ENCODE measurements around the gene CLEC3A.

CLEC3A gene

DNA sequence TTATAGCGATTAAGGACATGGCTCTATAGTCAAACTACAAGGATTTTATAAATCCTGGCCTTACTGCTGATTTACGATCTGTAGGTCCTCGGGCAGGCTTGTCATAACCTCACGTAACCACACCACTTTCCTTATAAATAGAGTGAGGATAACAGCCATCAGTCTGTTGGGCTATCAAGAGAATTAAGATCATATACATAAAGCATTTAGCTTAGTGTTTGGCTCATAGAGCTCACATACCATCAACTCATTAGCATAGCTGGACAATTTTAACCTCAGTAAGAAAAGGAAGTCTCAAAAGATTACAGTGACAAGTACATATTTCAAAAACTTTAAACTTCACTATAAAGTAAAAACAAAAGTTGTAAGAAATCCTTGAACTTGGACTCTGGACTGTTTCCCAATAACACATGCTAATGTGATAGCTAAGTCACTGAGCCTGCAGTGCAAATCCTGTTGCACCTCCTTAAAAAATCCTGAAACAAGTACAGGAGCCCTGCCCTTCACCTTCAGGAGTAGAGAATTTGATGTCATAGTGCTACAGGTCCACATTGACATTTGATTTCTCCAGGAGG, 20.8 kb upstream of the CLEC3A start:
- H3K9me3 ChIP-seq (ENCODE audit: control insufficient read depth, insufficient read depth, low read depth, low read length) = no peaks in the 10 kb centered on the region
- H3K4me3 ChIP-seq (ENCODE audit: low read depth, low read length) = no peak overlapping the region
- no peaks in the 10 kb centered on the region for H3K4me1 ChIP-seq (ENCODE audit: control insufficient read depth, insufficient read depth, low read length)
- ChIA-PET CTCF (interaction anchor here (0.6 to 5.2 kb wide), 9 partner anchors 17 to 416 kb away, joined by 3 to 35 read pairs (median 5); partner anchors contain the start of gene WWOX), POLR2A (no interaction called here)
- H3K27ac ChIP-seq (ENCODE audit: extremely low read depth, low read depth, low read length) = no peak overlapping the region
- no peaks in the 10 kb centered on the region for H3K36me3 ChIP-seq (ENCODE audit: control insufficient read depth in 2 of 2, insufficient read depth in 1 of 2, low read length in 2 of 2)
- TF ChIP-seq ZNF629 (tag by site-specific recombination; IDR thresholded peaks at IDR 0.05) (no peak), ZNF394 (tag by site-specific recombination; IDR thresholded peaks at IDR 0.05; ENCODE audit: borderline replicate concordance) (no peak), RBAK (tag by site-specific recombination; IDR thresholded peaks at IDR 0.05) (no peak), ZNF768 (tag by site-specific recombination; IDR thresholded peaks at IDR 0.05) (no peak), ZNF48 (tag by site-specific recombination; IDR thresholded peaks at IDR 0.05) (no peak), ZSCAN18 (tag by site-specific recombination; IDR thresholded peaks at IDR 0.05) (no peak), ZSCAN5A (tag by site-specific recombination; IDR thresholded peaks at IDR 0.05) (no peak), PRDM4 (tag by site-specific recombination; IDR thresholded peaks at IDR 0.05) (no peak), OSR2 (tag by site-specific recombination; IDR thresholded peaks at IDR 0.05) (no peak), TRIM28 (IDR thresholded peaks at IDR 0.05; ENCODE audit: borderline replicate concordance, low read length) (no peak), ZBTB48 (tag by site-specific recombination; IDR thresholded peaks at IDR 0.05) (no peak)

DNA sequence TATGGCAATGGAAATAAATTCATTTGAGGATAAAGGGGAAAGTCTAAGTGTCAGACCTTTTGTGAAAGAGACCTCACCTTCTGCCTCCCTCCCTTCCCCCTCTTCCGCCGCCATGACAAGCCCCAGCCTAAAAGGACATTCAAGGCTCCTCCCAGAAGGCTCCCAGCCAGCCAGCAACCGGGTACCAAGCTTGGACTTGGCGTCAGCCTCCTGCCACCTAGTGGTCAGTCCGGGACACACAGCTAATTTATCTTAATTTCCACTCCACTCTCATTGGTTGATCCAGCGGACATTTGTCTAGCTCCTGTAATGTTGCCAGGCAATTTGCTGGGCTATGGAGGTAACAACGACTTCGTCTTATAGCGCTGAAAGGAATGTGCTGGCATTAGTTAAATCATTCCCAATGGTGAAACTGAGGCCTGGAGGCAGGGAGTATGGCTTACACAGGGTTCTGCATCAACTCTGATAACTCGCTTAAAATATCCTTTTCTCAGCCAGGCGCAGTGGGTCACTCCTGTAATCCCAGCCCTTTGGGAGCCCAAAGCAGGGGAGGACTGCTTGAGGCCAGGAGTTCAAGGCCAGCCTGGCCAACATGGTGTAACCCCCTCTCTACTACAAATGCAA, 19.3 kb upstream of the CLEC3A start:
- Histone ChIP-seq H3K27ac (ENCODE audit: extremely low read depth, low read depth, low read length) (no peak overlapping the region), H3K4me3 (ENCODE audit: low read depth, low read length) (no peak overlapping the region), H3K9me3 (ENCODE audit: control insufficient read depth, insufficient read depth, low read depth, low read length) (no peaks in the 10 kb centered on the region), H3K4me1 (ENCODE audit: control insufficient read depth, insufficient read depth, low read length) (no peaks in the 10 kb centered on the region), H3K36me3 (ENCODE audit: control insufficient read depth in 2 of 2, insufficient read depth in 1 of 2, low read length in 2 of 2) (no peaks in the 10 kb centered on the region)
- CTCF ChIA-PET = interaction anchor here (0.7 to 5.2 kb wide), 24 partner anchors 9 to 1550 kb away, joined by 3 to 35 read pairs (median 4); partner anchors contain the start of gene WWOX
- POLR2A ChIA-PET = no interaction called here
- TF ChIP-seq ZNF654 (tag by site-specific recombination; IDR thresholded peaks at IDR 0.05; ENCODE audit: low read depth) (peak; percentile 83), ZNF292 (tag by site-specific recombination; IDR thresholded peaks at IDR 0.05; ENCODE audit: borderline replicate concordance, low read depth) (no peak), FEZF1 (tag by site-specific recombination; IDR thresholded peaks at IDR 0.05) (0 out of 2 replicates have a peak, but pooled peaks have one; percentile 28), TSHZ1 (tag by site-specific recombination; IDR thresholded peaks at IDR 0.05; ENCODE audit: borderline replicate concordance) (peak; percentile 78; the same call in 1 of the 2 replicates), ZNF501 (tag by site-specific recombination; IDR thresholded peaks at IDR 0.05) (no peak), WT1 (tag by site-specific recombination; IDR thresholded peaks at IDR 0.05) (no peak), GLI4 (tag by site-specific recombination; IDR thresholded peaks at IDR 0.05) (0 out of 2 replicates have a peak, but pooled peaks have one; percentile 91), TRIM28 (IDR thresholded peaks at IDR 0.05; ENCODE audit: borderline replicate concordance, low read length) (0 out of 2 replicates have a peak, but pooled peaks have one; percentile 26), KLF10 (tag by site-specific recombination; IDR thresholded peaks at IDR 0.05) (no peak), ZFP69B (tag by site-specific recombination; IDR thresholded peaks at IDR 0.05) (no peak), SP2 (tag by site-specific recombination; IDR thresholded peaks at IDR 0.05) (peak; percentile 46; the same call in 1 of the 2 replicates)
